BLaER1 (cell line): ENCODE measurements around the gene ELP4.

ENCODE experiments used
- H3K27ac ChIP-seq: shearing (Covaris generic); formaldehyde crosslinking; 2 replicates; pipeline ENCODE4 v1.8.1; 2022
- H3K27me3 ChIP-seq: shearing (Covaris generic); formaldehyde crosslinking; 2 replicates; pipeline ENCODE4 v1.8.1; 2022
- H3K36me3 ChIP-seq: shearing (Covaris generic); formaldehyde crosslinking; 2 replicates; pipeline ENCODE4 v1.8.1; 2022
- H3K4me1 ChIP-seq: shearing (Covaris generic); formaldehyde crosslinking; 2 replicates; pipeline ENCODE4 v1.8.1; 2022
- H3K4me2 ChIP-seq: shearing (Covaris generic); formaldehyde crosslinking; 2 replicates; pipeline ENCODE4 v1.8.1; 2022
- H3K4me3 ChIP-seq: shearing (Covaris generic); formaldehyde crosslinking; 2 replicates; pipeline ENCODE4 v1.8.1; 2022
- H3K9ac ChIP-seq: shearing (Covaris generic); formaldehyde crosslinking; 2 replicates; pipeline ENCODE4 v1.8.1; 2022
- H3K9me3 ChIP-seq: shearing (Covaris generic); formaldehyde crosslinking; 2 replicates; pipeline ENCODE4 v1.8.1; 2022
- H4K20me1 ChIP-seq: shearing (Covaris generic); formaldehyde crosslinking; 2 replicates; pipeline ENCODE4 v1.8.1; 2022
- Cebpa-rat ChIP-seq: shearing (Covaris generic); IDR thresholded peaks from 2 replicates; pipeline ENCODE4 v1.8.1; 2022

ELP4 gene, protein sequence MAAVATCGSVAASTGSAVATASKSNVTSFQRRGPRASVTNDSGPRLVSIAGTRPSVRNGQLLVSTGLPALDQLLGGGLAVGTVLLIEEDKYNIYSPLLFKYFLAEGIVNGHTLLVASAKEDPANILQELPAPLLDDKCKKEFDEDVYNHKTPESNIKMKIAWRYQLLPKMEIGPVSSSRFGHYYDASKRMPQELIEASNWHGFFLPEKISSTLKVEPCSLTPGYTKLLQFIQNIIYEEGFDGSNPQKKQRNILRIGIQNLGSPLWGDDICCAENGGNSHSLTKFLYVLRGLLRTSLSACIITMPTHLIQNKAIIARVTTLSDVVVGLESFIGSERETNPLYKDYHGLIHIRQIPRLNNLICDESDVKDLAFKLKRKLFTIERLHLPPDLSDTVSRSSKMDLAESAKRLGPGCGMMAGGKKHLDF

DNA sequence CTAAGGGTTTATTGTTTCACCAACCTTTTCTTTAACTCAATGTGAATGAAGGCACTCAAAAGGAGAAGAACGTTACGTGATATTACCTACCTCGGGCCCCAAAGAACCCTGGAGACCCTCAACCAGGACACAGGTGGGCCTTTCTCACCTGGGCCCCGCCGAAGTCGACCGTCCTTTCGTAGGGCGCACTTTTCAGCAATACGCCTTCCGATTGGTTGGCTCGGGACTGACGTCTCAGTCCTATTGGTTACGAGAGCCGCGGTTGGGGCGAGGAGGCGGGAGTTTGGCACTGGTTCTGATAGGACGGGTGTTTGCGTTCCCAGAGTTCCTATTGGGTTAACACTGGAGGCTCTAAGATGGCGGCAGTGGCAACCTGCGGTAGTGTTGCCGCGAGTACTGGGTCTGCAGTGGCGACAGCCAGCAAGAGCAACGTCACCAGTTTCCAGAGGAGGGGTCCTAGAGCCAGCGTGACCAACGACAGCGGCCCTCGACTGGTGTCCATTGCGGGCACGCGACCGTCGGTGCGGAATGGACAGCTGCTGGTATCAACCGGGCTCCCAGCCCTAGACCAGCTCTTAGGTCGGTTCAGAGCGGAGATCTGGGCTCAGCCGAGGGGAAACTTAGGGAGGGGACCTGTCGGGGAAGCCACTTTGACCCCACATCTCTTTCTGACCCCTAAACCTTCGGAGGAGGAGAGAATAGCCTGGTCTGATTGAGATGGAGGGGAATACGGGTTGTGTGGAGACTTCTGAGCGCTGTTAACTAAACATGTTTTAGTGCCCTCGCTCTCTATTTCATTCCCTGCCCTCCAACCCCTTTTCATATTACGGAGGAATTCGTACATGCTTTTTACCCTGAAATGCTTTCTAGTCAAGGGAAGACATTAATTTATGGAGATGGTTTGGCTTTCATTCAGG lies at the start of gene ELP4, which contains the start of gene IMMP1L:
ELP4 (plus strand) TSS at position 339 of the 917 bp plus-strand sequence; CDS start at position 357, 18 bp downstream.
IMMP1L (minus strand) TSS at position 194 of the 917 bp plus-strand sequence. CDS start 46,346 bp downstream, outside the sequence.
- no peak for TF ChIP-seq Cebpa-rat
- no peaks in the 10 kb centered on the region for H3K27me3 ChIP-seq
- peaks cover 30% of the 10 kb centered on the region for H3K4me1 ChIP-seq
- peak within 1 kb of the TSS; percentile 94 for H3K9ac ChIP-seq
- H3K36me3 ChIP-seq = peaks cover 15% of the 10 kb centered on the region
- peak within 1 kb of the TSS; percentile 96 for H3K4me3 ChIP-seq
- H3K4me2 ChIP-seq = peak within 1 kb of the TSS; percentile 80
- no peaks in the 10 kb centered on the region for H3K9me3 ChIP-seq
- no peaks in the 10 kb centered on the region for H4K20me1 ChIP-seq
- peak within 1 kb of the TSS; percentile 89 for H3K27ac ChIP-seq

DNA sequence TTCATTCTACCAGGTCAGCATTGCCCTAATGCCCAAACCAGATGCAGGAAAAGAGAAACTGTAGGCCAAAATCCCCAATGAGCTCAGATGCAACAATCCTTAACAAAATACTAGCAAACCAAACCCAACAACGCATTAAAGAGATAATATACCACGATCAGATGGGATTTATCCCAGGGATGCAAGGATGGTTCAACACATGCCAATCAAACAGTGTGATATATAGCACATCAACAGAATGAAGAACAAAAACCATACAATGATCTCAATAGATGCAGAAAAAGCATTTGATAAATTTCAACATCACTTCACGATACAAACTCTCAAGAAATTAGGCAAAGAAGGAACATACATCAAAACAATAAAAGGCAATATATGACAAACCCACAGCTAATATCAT lies 45.1 kb upstream of the ELP4 start:
- no peak for TF ChIP-seq Cebpa-rat
- Histone ChIP-seq H3K27me3 (no peaks in the 10 kb centered on the region), H3K4me2 (no peak overlapping the region), H3K9ac (no peak overlapping the region), H3K36me3 (peaks cover 11% of the 10 kb centered on the region; the same call in 1 of the 2 replicates), H3K27ac (no peak overlapping the region), H3K4me3 (no peak overlapping the region), H4K20me1 (no peaks in the 10 kb centered on the region), H3K9me3 (peaks cover 25% of the 10 kb centered on the region), H3K4me1 (no peaks in the 10 kb centered on the region)

DNA sequence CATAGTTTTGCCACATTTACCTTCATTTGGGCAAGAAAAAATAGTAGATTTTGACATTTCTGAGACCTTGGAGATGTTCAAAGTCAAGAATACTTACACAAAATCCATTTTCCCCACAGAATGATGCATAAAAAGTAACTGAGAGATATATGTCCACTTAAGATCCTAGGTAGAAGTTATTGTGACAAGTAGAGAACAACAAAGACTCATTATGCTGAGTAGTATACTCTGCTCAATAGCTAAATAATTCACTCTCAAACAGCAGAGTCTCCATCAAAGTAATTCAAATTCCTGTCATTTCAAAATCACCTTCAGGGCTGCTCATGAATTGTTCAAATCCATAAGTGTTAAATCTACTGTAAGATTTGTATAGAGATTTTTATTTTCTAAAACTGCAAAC lies 35.5 kb upstream of the ELP4 start:
- H3K36me3 ChIP-seq = no peaks in the 10 kb centered on the region
- no peak overlapping the region for H3K27ac ChIP-seq
- H4K20me1 ChIP-seq = no peaks in the 10 kb centered on the region
- H3K4me3 ChIP-seq = no peak overlapping the region
- H3K9me3 ChIP-seq = no peaks in the 10 kb centered on the region
- H3K4me2 ChIP-seq = no peak overlapping the region
- H3K4me1 ChIP-seq = no peaks in the 10 kb centered on the region
- no peak overlapping the region for H3K9ac ChIP-seq
- no peak for TF ChIP-seq Cebpa-rat
- no peaks in the 10 kb centered on the region for H3K27me3 ChIP-seq

DNA sequence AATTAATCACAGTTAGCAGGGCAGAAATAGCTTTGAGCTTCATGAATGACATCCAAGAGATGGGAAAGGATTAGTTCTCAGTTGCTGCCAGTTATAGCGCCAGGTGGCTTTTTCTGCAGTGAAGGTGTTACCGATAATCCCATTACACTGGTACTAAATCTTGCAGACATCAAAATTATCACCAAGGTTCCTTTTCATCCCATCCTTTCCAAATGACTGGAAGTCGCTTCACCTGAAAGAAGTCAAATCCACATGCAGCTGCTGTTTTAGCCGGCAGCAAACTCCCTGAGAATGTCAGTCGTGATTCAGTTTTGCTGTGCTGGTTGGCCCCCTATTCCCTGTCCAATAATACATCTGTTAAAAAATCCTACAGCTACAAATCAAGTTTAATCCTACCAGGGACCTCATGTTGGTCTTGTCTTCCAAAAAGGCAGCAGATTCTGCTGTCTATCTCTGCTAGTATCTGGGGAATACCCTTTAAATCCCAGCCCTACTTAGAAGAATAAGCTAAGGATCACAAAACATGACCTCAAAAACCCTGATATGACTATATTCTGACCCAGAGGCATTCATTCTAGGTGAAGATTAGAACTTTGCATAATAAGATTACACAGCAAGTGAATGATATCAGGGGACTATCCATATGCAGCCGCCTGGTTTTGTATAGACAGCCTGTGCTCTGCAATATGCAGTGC lies 31.9 kb upstream of the ELP4 start:
- no peaks in the 10 kb centered on the region for H3K36me3 ChIP-seq
- no peaks in the 10 kb centered on the region for H4K20me1 ChIP-seq
- no peak overlapping the region for H3K4me3 ChIP-seq
- H3K4me2 ChIP-seq = no peak overlapping the region
- H3K27ac ChIP-seq = no peak overlapping the region
- no peak overlapping the region for H3K9ac ChIP-seq
- H3K27me3 ChIP-seq = no peaks in the 10 kb centered on the region
- TF ChIP-seq Cebpa-rat = no peak
- H3K4me1 ChIP-seq = no peaks in the 10 kb centered on the region
- H3K9me3 ChIP-seq = no peaks in the 10 kb centered on the region; the same call in 1 of the 2 replicates

DNA sequence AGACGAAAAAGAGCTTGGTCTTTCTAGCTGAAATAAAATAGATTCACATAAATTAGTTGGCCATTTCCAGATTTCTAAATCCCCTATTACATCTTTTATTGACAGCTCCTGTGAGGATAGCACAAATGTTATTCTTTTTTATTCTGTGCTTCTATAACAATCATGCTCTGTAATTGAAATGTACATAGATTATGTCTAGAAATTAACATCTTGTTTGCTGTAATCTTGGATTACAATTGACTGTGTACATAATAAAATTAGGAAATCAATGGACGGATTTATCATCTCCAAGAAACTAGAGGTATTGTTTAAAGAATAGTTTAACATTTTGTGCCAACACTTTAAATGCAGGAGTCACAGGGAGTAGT lies 31.4 kb upstream of the ELP4 start:
- Histone ChIP-seq H3K36me3 (no peaks in the 10 kb centered on the region), H3K4me3 (no peak overlapping the region), H3K9ac (no peak overlapping the region), H3K4me2 (no peak overlapping the region), H3K27ac (no peak overlapping the region), H4K20me1 (no peaks in the 10 kb centered on the region), H3K9me3 (no peaks in the 10 kb centered on the region; the same call in 1 of the 2 replicates), H3K4me1 (no peaks in the 10 kb centered on the region), H3K27me3 (no peaks in the 10 kb centered on the region)
- no peak for TF ChIP-seq Cebpa-rat

DNA sequence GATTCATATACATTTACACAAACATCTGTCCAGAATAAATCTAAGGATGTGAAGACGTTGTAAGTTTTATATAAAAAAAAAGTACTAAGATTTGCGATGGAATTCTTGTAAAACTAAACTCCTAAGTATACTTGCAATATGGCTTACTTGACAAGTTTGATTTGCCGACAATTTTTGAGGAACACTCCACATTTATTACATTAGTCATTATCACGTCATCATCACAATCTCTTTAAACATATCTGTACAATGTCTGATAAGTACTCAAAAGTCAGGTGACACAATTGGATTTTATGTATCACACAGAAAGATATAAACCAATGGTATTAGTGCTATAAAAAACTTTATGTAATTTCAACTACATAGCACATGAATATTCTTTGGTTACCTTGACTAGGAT lies 30.5 kb upstream of the ELP4 start:
- TF ChIP-seq Cebpa-rat = no peak
- H4K20me1 ChIP-seq = no peaks in the 10 kb centered on the region
- no peak overlapping the region for H3K27ac ChIP-seq
- no peak overlapping the region for H3K4me3 ChIP-seq
- no peaks in the 10 kb centered on the region; the same call in 1 of the 2 replicates for H3K9me3 ChIP-seq
- H3K9ac ChIP-seq = no peak overlapping the region
- no peak overlapping the region for H3K4me2 ChIP-seq
- no peaks in the 10 kb centered on the region for H3K36me3 ChIP-seq
- H3K4me1 ChIP-seq = no peaks in the 10 kb centered on the region
- no peaks in the 10 kb centered on the region for H3K27me3 ChIP-seq

DNA sequence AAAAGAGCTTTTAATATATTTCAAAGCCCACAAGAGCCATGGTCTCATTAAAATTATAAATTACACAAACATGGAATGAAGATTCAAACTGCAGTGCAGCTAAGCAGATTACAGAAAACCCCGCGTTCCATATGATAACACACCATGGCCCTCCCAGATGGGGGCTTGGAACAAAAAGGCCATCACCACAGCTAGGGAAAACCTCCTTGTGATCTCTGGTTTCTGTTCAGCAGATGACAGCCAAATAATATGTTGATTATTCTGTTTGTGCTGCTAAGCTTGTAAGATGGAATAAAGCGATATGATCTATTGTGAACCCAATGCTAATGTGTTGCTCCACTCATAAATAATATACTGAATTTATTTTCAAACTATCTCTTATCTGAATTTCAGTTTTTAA lies 28.6 kb upstream of the ELP4 start:
- Histone ChIP-seq H3K27ac (no peak overlapping the region), H3K4me3 (no peak overlapping the region), H3K4me1 (no peaks in the 10 kb centered on the region), H3K4me2 (no peak overlapping the region), H3K9ac (no peak overlapping the region), H4K20me1 (no peaks in the 10 kb centered on the region), H3K9me3 (no peaks in the 10 kb centered on the region; the same call in 1 of the 2 replicates), H3K36me3 (no peaks in the 10 kb centered on the region), H3K27me3 (no peaks in the 10 kb centered on the region)
- TF ChIP-seq Cebpa-rat = no peak

DNA sequence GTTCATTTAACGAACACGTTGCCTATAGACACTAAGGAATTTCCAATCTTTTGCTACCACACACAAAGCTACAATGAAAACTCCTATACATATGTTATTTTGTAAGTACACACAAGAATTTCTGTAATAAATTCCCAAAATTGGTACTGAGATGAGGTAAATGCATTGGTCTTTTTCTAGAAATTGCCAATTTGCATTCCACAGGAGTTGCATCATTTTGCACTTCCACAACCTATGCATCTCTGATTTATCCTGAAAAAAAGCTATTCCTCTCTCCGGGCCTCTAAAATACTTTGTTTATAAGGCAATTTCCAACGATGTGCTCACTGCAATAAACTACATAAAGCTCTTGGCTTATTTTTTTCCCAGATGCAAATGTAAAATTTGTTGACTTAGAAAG lies 25.1 kb upstream of the ELP4 start:
- no peak for TF ChIP-seq Cebpa-rat

DNA sequence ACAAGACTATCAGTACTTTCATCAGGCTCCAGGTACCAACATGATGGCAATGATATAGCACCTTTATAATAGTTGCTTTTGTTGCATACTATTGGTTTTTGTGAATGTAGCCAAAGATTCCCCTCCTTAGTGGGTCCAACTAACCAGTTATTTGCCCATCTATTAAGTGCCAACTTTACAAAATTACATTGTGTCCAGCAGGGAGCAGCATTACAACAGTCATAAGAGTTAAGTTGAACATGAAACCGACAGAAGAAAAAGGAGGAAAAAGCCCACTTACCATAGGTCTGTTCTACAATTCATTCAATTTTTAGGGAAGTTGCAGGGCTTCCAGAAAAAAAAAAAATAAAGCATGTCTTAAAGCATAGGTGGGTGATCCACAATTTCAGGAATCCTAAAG lies 21.7 kb upstream of the ELP4 start:
- Histone ChIP-seq H3K4me3 (no peak overlapping the region), H3K27ac (no peak overlapping the region), H3K27me3 (no peaks in the 10 kb centered on the region), H3K9ac (no peak overlapping the region), H3K4me2 (no peak overlapping the region), H3K9me3 (no peaks in the 10 kb centered on the region), H3K36me3 (peaks cover 11% of the 10 kb centered on the region), H4K20me1 (peaks cover 12% of the 10 kb centered on the region; the same call in 1 of the 2 replicates), H3K4me1 (no peaks in the 10 kb centered on the region)
- TF ChIP-seq Cebpa-rat = no peak

More for the DNA sequence above, 25.1 kb upstream of the ELP4 start:
- H3K36me3 ChIP-seq = no peaks in the 10 kb centered on the region; the same call in 1 of the 2 replicates
- H3K27ac ChIP-seq = no peak overlapping the region
- H3K27me3 ChIP-seq = no peaks in the 10 kb centered on the region
- no peak overlapping the region for H3K4me3 ChIP-seq
- no peak overlapping the region for H3K9ac ChIP-seq
- H3K4me2 ChIP-seq = no peak overlapping the region
- H3K4me1 ChIP-seq = no peaks in the 10 kb centered on the region
- no peaks in the 10 kb centered on the region; the same call in 1 of the 2 replicates for H3K9me3 ChIP-seq
- no peaks in the 10 kb centered on the region; the same call in 1 of the 2 replicates for H4K20me1 ChIP-seq
